ENCODE measurements around the gene SSH2.

GRCh38 chr17:29793501-29793900 is 136.5 kb downstream of the SSH2 start:
- TF ChIP-seq, protein P1, sequence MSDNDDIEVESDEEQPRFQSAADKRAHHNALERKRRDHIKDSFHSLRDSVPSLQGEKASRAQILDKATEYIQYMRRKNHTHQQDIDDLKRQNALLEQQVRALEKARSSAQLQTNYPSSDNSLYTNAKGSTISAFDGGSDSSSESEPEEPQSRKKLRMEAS (IDR thresholded peaks at IDR 0.05; ENCODE audit: low read depth), result no peak
- TF ChIP-seq SMC3 (IDR thresholded peaks at IDR 0.05; ENCODE audit: low read depth, low read length), result no peak
- TF ChIP-seq POLR2AphosphoS5 (IDR thresholded peaks at IDR 0.05; ENCODE audit: low read depth, low read length), result no peak
- TF ChIP-seq RXRA (IDR thresholded peaks at IDR 0.05; ENCODE audit: borderline replicate concordance, low read depth), result no peak
- TF ChIP-seq NRF1 (IDR thresholded peaks at IDR 0.05; ENCODE audit: low read depth, low read length), result no peak
- no peak for TF ChIP-seq TAF1 (IDR thresholded peaks at IDR 0.05; ENCODE audit: borderline replicate concordance, low read depth, low read length)
- TF ChIP-seq, protein P2, sequence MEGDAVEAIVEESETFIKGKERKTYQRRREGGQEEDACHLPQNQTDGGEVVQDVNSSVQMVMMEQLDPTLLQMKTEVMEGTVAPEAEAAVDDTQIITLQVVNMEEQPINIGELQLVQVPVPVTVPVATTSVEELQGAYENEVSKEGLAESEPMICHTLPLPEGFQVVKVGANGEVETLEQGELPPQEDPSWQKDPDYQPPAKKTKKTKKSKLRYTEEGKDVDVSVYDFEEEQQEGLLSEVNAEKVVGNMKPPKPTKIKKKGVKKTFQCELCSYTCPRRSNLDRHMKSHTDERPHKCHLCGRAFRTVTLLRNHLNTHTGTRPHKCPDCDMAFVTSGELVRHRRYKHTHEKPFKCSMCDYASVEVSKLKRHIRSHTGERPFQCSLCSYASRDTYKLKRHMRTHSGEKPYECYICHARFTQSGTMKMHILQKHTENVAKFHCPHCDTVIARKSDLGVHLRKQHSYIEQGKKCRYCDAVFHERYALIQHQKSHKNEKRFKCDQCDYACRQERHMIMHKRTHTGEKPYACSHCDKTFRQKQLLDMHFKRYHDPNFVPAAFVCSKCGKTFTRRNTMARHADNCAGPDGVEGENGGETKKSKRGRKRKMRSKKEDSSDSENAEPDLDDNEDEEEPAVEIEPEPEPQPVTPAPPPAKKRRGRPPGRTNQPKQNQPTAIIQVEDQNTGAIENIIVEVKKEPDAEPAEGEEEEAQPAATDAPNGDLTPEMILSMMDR (IDR thresholded peaks at IDR 0.05), result no peak
- TF ChIP-seq, protein P3, sequence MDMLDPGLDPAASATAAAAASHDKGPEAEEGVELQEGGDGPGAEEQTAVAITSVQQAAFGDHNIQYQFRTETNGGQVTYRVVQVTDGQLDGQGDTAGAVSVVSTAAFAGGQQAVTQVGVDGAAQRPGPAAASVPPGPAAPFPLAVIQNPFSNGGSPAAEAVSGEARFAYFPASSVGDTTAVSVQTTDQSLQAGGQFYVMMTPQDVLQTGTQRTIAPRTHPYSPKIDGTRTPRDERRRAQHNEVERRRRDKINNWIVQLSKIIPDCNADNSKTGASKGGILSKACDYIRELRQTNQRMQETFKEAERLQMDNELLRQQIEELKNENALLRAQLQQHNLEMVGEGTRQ (IDR thresholded peaks at IDR 0.05; ENCODE audit: borderline replicate concordance, low read depth, low read length), result no peak
- no peak for TF ChIP-seq RFX5 (IDR thresholded peaks at IDR 0.05; ENCODE audit: low read length)
- TF ChIP-seq FOXM1 (IDR thresholded peaks at IDR 0.05; ENCODE audit: low read depth), result no peak
- TF ChIP-seq EP300 (IDR thresholded peaks at IDR 0.05; ENCODE audit: borderline replicate concordance in 1 of 2, low read depth in 1 of 2, low read length in 1 of 2), result no peak

All from SK-N-SH (cell line).